Measurements from ENCODE around the gene OR4E1.
"Not testable (repeated sequence)": the region's sequence is repeated elsewhere in the genome, so short reads cannot be mapped to it uniquely, and the experiment has no call there.

The OR4E1 gene

DNA sequence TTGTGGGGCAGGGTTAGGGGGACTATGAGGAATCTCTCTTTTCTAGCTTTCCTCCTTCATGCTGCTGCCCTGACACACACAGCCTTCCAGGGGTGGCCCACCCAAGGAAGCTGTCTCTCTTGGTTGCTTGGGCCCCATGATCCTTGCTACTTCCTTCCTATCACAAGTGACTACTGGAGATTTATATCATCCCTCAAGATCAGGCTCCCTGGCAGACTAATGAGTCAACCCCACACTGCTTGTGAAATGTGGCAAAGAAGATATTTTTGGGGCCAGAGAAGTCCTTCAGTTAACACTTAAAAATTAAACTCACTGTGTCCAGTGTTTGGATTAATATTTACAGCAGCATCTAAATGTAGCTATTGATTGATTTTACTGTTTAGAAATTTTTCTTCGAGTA, 1.5 kb downstream of the OR4E1 start:
- Mint-ChIP-seq H3K27me3 (peaks cover 8% of the 10 kb centered on the region), H3K4me3 (no peak overlapping the region), H3K4me1 (no peaks in the 10 kb centered on the region), H3K27ac (no peak overlapping the region), H3K36me3 (no peaks in the 10 kb centered on the region), H3K9me3 (peaks cover 3% of the 10 kb centered on the region)
- ATAC-seq, result no peak

DNA sequence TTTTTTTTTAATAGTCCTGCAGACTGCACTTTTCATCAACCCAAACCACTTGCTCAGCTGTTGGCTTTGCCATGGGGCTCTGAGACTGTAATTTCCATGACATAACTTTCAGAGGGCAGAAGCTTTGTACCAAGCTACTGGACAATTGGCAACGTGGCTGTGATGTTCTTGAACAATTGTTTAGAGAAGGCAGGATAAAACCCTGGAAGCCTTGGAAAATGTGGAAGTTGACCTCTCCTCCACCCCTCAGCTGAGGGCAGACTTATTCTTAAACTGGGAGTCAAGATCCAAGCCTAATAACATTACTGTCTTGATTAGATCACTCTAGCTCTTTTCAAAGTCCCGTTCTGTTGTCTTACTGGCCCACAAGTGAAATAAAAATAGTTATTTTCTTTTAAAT, 2.2 kb downstream of the OR4E1 start:
- no peak for ATAC-seq
- Mint-ChIP-seq H3K36me3 (no peaks in the 10 kb centered on the region), H3K27me3 (peaks cover 7% of the 10 kb centered on the region), H3K27ac (no peak overlapping the region), H3K4me1 (no peaks in the 10 kb centered on the region), H3K9me3 (peaks cover 3% of the 10 kb centered on the region), H3K4me3 (no peak overlapping the region)

DNA sequence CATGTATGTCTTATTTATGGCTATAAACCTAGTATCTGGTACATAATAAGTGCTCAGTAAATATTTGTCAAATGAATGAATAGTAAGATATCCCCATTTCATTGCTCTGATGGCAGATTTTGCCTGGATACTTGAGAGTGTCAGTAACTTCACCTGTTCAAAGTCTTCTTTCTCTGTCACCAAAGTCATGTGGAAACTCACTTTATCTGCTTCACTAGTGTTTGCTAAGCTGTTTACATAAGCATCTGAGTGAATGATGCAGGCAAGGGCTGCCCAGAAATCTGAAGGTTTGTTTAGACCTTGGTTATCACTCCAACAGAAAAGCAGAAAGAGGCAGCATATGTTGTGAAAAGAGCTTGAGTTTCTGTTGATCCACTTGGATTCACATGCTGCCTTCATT, 4.3 kb downstream of the OR4E1 start:
- Mint-ChIP-seq H3K4me1 (no peaks in the 10 kb centered on the region), H3K27ac (no peak overlapping the region), H3K36me3 (no peaks in the 10 kb centered on the region), H3K9me3 (peaks cover 2% of the 10 kb centered on the region), H3K4me3 (no peak overlapping the region), H3K27me3 (peaks cover 7% of the 10 kb centered on the region)
- no peak for ATAC-seq

DNA sequence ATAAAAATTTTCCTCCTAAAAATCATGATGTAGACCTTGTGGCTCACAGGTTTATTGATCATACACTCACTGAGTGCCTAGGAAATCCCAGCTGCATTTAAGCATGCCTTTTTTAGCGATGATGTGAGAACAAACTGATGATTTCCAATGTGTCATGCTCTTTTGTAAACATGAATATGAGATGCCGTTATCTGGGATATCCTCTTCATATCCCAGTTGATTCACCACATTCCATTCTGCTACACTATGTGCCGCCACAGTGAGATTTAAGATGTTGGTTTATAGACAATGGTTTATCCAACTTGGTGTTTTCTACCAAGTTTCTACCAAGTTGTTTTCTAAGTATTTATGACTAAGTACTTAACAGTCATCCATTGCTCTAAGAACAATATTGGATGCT, 5.2 kb downstream of the OR4E1 start:
- peaks cover 4% of the 10 kb centered on the region for H3K9me3 Mint-ChIP-seq
- no peaks in the 10 kb centered on the region for H3K36me3 Mint-ChIP-seq
- no peak overlapping the region for H3K4me3 Mint-ChIP-seq
- no peaks in the 10 kb centered on the region for H3K4me1 Mint-ChIP-seq
- H3K27me3 Mint-ChIP-seq, result peaks cover 7% of the 10 kb centered on the region
- H3K27ac Mint-ChIP-seq, result no peak overlapping the region
- ATAC-seq, result no peak

DNA sequence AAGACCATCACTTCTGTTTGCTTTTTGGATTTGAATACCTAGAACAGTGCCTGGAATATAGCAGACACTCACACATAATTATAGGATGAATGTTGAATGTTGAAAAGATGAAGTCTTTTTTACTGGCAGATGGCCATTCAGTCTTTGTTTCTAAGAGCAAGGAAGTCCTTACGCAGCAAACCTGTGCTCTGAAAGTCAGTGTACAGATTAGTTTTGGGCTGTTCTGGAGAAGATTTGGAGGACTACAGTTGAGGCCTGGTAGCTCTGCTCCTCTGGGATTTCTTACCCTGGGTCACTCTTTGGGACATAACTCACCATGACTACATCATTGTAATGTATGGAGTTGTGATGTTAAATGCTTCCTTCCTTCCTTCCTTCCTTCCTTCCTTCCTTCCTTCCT, 16.6 kb downstream of the OR4E1 start:
- H3K9me3 Mint-ChIP-seq, result peaks cover 5% of the 10 kb centered on the region
- H3K4me1 Mint-ChIP-seq, result no peaks in the 10 kb centered on the region
- no peak for ATAC-seq
- peaks cover 11% of the 10 kb centered on the region for H3K27me3 Mint-ChIP-seq
- H3K4me3 Mint-ChIP-seq, result no peak overlapping the region
- H3K36me3 Mint-ChIP-seq, result no peaks in the 10 kb centered on the region
- no peak overlapping the region for H3K27ac Mint-ChIP-seq

DNA sequence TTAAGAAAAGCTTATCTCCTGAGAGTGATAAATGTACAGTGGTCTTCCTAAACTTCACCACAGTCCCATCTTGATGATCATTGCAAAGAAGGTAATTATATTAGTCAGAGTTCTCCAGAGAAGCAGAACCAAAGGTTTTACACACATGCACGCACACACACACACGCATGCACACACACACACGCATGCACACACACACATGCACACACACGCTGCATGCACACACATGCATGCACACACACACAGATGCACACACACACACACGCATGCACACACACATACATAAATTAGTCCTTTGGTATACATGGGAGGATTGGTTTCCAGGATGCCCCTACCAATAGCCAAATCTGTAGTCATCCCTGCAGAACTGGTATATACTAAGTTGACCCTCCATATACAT, 19.4 kb downstream of the OR4E1 start:
- Mint-ChIP-seq H3K27me3 (no peaks in the 10 kb centered on the region), H3K36me3 (no peaks in the 10 kb centered on the region), H3K4me3 (no peak overlapping the region), H3K27ac (no peak overlapping the region), H3K4me1 (no peaks in the 10 kb centered on the region), H3K9me3 (peaks cover 5% of the 10 kb centered on the region)
- ATAC-seq, result no peak

DNA sequence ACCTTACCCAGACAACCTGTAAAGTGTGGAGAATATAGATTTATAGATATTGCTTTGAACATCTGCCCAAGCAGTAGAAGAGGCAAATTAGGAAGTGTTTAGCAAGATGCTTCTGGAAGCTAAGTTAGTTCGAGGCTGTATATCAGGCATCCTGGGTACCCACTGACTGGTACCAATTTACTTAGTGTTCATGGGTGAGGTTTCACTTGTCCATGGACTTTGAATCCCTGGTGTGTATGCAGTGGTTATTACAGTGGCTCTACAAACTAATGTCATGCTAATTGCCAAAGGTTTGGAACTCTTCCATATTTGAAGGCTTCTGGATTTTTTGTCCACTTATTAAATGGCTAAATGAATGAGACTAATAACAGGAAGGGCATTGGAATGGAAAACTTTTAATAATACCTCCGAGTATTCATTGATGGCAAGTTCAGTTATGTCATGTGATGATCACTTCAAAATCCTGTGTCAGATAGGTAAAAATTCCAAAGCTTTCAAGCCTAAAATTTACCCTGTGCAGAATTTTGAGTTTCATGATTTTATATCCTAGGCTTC, 20.2 kb downstream of the OR4E1 start, which contains the start of gene OR4E2:
Gene OR4E2 (plus strand): TSS at position 505 of the 555 bp plus-strand sequence. CDS start 11,248 bp downstream, outside the sequence.
- H3K9me3 Mint-ChIP-seq, result peaks cover 5% of the 10 kb centered on the region
- H3K4me1 Mint-ChIP-seq, result no peaks in the 10 kb centered on the region
- no peak for ATAC-seq
- H3K27me3 Mint-ChIP-seq, result no peaks in the 10 kb centered on the region
- H3K27ac Mint-ChIP-seq, result no peak within 1 kb of the TSS
- no peak within 1 kb of the TSS for H3K4me3 Mint-ChIP-seq
- H3K36me3 Mint-ChIP-seq, result no peaks in the 10 kb centered on the region

DNA sequence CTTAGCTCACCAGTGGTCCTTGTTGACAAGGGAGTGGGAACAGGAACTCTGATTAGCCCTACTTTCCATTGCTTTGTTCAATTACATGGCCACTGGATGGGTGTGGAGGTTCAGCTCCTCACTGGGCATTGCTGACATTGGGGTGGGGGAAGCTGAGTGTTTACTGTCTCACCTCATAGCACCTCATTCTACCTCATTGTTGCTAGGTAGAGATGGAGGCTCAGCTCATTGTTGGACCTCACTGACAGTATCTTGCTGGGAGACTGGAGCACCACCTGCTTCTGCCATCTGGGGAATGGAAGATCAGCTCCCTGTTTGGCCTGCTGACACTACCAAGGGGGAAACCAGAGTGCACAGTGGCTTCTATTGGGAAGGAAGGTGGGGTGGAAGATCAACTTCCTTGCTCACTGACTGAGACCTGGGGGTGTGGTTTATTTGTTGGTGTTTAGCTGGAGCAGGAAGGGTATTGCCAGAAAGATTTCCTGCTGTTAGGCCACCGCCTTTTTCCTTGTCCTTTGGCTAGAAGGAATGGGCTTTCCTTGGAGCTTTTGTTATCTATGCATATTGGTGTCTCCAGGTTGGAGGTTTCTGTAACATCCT, 21.3 kb downstream of the OR4E1 start:
- no peak for ATAC-seq
- no peak overlapping the region for H3K27ac Mint-ChIP-seq

DNA sequence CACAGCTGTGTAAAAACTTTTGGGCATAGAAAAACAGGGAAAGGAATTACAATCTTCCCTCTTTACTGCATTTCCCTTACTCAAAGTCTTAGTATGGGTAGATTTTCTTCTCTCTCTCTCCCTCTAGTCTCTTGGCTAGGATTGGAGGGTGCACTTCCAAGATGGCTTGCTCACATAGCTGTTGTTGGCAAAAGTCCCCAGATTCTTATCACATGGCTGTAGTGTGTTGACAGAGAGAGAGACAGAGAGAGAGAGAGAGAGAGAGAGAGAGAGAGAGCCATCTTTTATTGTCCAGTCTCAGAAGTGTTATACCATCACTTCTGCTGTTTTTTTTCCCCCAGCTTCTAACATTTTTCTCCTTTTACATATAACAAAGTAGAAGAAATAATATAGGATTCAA, 26.2 kb downstream of the OR4E1 start:
- H3K36me3 Mint-ChIP-seq, result no peaks in the 10 kb centered on the region
- H3K27ac Mint-ChIP-seq, result no peak overlapping the region
- peaks cover 9% of the 10 kb centered on the region for H3K27me3 Mint-ChIP-seq
- no peaks in the 10 kb centered on the region for H3K9me3 Mint-ChIP-seq
- H3K4me1 Mint-ChIP-seq, result no peaks in the 10 kb centered on the region
- no peak overlapping the region for H3K4me3 Mint-ChIP-seq
- no peak for ATAC-seq

More for the DNA sequence above, 21.3 kb downstream of the OR4E1 start:
- H3K27me3 Mint-ChIP-seq, result no peaks in the 10 kb centered on the region
- peaks cover 2% of the 10 kb centered on the region for H3K9me3 Mint-ChIP-seq
- H3K4me1 Mint-ChIP-seq, result no peaks in the 10 kb centered on the region
- H3K36me3 Mint-ChIP-seq, result no peaks in the 10 kb centered on the region
- no peak overlapping the region for H3K4me3 Mint-ChIP-seq

DNA sequence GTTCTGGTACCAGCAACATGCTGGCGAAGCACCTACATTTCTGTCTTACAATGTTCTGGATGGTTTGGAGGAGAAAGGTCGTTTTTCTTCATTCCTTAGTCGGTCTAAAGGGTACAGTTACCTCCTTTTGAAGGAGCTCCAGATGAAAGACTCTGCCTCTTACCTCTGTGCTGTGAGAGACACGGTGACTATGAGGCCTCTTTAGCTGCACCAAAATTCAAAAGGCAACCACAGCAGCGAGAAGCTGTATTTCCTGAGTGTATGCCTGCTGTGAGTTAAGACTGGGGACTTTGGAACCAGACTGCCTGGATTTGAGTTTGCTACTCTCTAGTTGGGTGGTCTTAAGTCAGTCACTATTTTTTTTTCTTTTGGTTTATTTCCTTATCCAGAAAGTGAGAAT, 30.2 kb downstream of the OR4E1 start:
- Mint-ChIP-seq H3K4me3 (no peak overlapping the region), H3K36me3 (no peaks in the 10 kb centered on the region), H3K9me3 (no peaks in the 10 kb centered on the region), H3K4me1 (peaks cover 8% of the 10 kb centered on the region), H3K27me3 (peaks cover 9% of the 10 kb centered on the region), H3K27ac (no peak overlapping the region)
- ATAC-seq, result no peak

DNA sequence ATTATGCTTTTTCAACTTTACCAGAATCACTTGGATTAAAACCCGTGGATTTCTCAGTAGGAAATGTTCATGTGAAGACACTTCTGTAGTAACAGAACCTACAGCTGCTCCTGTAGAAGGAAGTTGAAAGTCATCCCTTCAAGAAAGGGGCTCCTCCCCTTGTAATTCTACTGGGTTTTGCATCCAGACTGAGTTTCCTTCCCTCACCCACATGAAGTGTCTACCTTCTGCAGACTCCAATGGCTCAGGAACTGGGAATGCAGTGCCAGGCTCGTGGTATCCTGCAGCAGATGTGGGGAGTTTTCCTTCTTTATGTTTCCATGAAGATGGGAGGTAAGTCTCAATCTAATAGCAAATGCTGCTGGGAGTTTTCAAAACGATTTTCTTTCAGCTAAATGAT, 30.9 kb downstream of the OR4E1 start:
- Mint-ChIP-seq H3K4me3 (no peak overlapping the region), H3K4me1 (peaks cover 8% of the 10 kb centered on the region), H3K36me3 (no peaks in the 10 kb centered on the region), H3K9me3 (no peaks in the 10 kb centered on the region), H3K27ac (no peak overlapping the region), H3K27me3 (peaks cover 9% of the 10 kb centered on the region)
- no peak for ATAC-seq

DNA sequence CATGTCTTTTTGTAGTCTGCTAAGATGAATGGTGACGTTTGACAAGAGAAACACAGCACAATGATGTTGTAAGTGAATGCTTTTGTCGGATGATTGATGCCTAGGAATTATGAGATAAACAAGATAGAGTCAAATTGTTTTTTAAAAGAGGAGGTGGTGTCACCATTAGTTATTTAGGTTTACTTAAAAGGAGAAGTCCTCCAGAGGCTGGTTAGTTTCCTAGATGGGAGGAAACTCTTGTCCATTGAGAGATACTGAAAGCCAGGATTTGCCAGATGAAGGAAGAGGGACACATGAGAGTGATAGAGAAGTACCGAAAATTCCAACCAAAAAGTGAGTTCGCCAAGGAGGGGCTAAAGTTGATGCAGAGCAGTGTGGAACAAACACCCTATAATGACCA, 38.8 kb downstream of the OR4E1 start, which contains the start of gene OR10G2:
Gene OR10G2 (minus strand): TSS at position 101 of the 400 bp plus-strand sequence. CDS start 98 bp downstream, at position 3.
- Mint-ChIP-seq H3K4me1 (no peaks in the 10 kb centered on the region), H3K36me3 (no peaks in the 10 kb centered on the region), H3K4me3 (no peak within 1 kb of the TSS), H3K27me3 (peaks cover 29% of the 10 kb centered on the region), H3K9me3 (no peaks in the 10 kb centered on the region), H3K27ac (no peak within 1 kb of the TSS)
- ATAC-seq, result no peak

DNA sequence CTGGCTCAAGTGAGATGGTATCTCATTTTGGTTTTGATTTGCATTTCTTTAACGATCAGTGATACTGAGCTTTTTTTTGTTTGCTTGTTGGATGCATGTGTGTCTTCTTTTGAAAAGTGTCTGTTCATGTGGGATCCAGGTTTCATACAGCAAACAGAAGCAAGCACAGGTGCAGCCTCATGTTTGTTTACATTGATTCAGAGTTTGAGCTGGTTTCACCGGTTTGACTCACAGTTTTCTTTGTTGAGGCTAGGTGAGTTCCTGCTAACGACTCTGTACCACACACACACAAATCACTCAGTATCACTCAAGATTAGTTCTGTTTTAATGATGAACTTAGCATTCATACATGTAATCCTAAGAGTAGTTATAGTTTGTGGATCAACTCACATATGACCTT, 42.5 kb downstream of the OR4E1 start:
- H3K36me3 Mint-ChIP-seq, result no peaks in the 10 kb centered on the region
- peaks cover 29% of the 10 kb centered on the region for H3K27me3 Mint-ChIP-seq
- no peak overlapping the region for H3K27ac Mint-ChIP-seq
- no peaks in the 10 kb centered on the region for H3K4me1 Mint-ChIP-seq
- no peak for ATAC-seq
- no peaks in the 10 kb centered on the region for H3K9me3 Mint-ChIP-seq
- no peak overlapping the region for H3K4me3 Mint-ChIP-seq

DNA sequence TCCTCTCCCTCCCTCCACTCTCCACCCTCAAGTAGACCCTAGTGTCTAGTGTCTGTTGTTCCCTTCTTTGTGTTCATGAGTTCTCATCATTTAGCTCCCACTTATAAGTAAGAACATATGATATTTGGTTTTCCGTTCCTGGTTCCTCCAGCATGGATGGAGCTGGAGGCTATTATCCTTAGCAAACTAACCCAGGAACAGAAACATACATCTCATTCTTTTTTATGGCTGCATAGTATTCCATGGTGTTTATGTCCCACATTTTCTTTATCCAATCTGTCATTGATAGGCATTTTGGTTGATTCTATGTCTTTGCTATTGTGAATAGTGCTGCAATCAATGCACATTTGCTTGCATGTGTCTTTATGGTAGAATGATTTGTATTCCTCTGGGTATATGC, 43.1 kb downstream of the OR4E1 start:
- not testable (repeated sequence) for H3K27ac Mint-ChIP-seq, H3K36me3 Mint-ChIP-seq, ATAC-seq, H3K4me1 Mint-ChIP-seq, H3K4me3 Mint-ChIP-seq, H3K9me3 Mint-ChIP-seq
- H3K27me3 Mint-ChIP-seq, result peaks cover 29% of the 10 kb centered on the region

DNA sequence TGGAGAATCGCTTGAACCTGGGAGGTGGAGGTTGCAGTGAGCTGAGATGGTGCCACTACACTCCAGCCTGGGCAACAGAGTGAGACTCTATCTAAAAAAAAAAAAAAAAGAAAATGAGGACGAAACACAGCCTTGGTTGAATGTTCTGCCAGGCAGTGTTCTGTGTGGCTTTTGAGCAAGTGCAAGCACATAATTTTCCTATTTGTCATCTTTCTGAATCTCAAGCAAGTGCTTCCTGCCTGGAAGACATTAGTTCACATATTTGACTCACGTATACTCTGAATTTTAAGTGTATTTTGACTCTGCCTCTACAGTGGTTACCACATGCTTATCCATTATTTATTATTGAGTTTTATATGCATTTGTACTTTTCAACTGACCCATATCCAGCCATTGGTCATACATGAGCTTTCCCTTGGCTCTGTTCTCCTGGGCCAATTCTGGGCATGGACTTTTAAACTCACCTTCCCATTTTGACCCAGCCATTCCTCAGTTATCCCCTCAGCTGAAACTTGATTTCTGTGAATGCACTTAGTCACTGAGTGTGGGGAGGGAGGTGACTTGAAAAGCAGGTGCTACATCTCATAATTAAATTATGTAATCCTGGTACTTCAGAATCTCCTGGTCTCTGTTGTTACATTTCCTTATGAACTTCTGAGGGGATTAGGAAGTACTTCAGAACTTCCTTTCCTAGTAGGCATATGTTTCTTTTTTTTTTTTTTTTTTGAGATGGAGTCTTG, 47.0 kb downstream of the OR4E1 start:
- H3K36me3 Mint-ChIP-seq, result no peaks in the 10 kb centered on the region
- H3K9me3 Mint-ChIP-seq, result no peaks in the 10 kb centered on the region
- no peak overlapping the region for H3K4me3 Mint-ChIP-seq
- no peak for ATAC-seq
- H3K4me1 Mint-ChIP-seq, result no peaks in the 10 kb centered on the region
- H3K27ac Mint-ChIP-seq, result no peak overlapping the region
- peaks cover 20% of the 10 kb centered on the region for H3K27me3 Mint-ChIP-seq
